MM.1S (cell line): ENCODE results near the gene NXPH1.

Experiments
- DNase-seq: peaks from one replicate; pipeline ENCODE4 v3.0.0-alpha.2; 2015
- H2AFZ ChIP-seq: fragments of 300-600 bp; sonication (generic); 2 replicates; pipeline ENCODE4 v1.6.0; 2016; ENCODE audit warnings: antibody characterized with exemption, low read length
- H3F3A ChIP-seq: fragments of 300-600 bp; sonication (generic); 2 replicates; pipeline ENCODE4 v1.6.1; 2016; ENCODE audit warnings: mild to moderate bottlenecking, antibody characterized with exemption, low read length, moderate library complexity, mixed read lengths; ENCODE audit not compliant: insufficient read depth
- H3K27ac ChIP-seq: fragments of 300-600 bp; sonication (generic); 2 replicates; pipeline ENCODE4 v1.5.1; 2016; ENCODE audit warnings: mild to moderate bottlenecking, low read length
- H3K27me3 ChIP-seq: fragments of 300-600 bp; sonication (generic); replicated peaks from 2 replicates; pipeline ENCODE4 v1.6.0; 2016; ENCODE audit warnings: low read length; ENCODE audit not compliant: insufficient read depth
- H3K36me3 ChIP-seq: fragments of 300-600 bp; sonication (generic); replicated peaks from 2 replicates; pipeline ENCODE4 v1.6.1; 2016; ENCODE audit warnings: mild to moderate bottlenecking, low read length, mixed read lengths; ENCODE audit not compliant: insufficient read depth
- H3K4me1 ChIP-seq: fragments of 300-600 bp; sonication (generic); 2 replicates; pipeline ENCODE4 v1.6.1; 2016; ENCODE audit warnings: low read length, mixed read lengths
- H3K4me2 ChIP-seq: fragments of 300-600 bp; sonication (generic); 2 replicates; pipeline ENCODE4 v1.6.0; 2016; ENCODE audit warnings: low read depth, low read length
- H3K4me3 ChIP-seq: fragments of 300-600 bp; sonication (generic); 2 replicates; pipeline ENCODE4 v1.5.1; 2016; ENCODE audit warnings: low read length, mixed read lengths
- H3K79me2 ChIP-seq: fragments of 300-600 bp; sonication (generic); 2 replicates; pipeline ENCODE4 v1.6.1; 2016; ENCODE audit warnings: mixed run types, low read length, mixed read lengths
- H3K9ac ChIP-seq: fragments of 300-600 bp; sonication (generic); 2 replicates; pipeline ENCODE4 v1.6.1; 2016; ENCODE audit warnings: low read length, mixed read lengths
- H3K9me2 ChIP-seq: fragments of 300-600 bp; sonication (generic); replicated peaks from 2 replicates; pipeline ENCODE4 v1.6.1; 2016; ENCODE audit warnings: mild to moderate bottlenecking, low read length, mixed read lengths; ENCODE audit not compliant: insufficient read depth
- H3K9me3 ChIP-seq: fragments of 300-600 bp; sonication (generic); replicated peaks from 2 replicates; pipeline ENCODE4 v1.6.1; 2016; ENCODE audit warnings: mild to moderate bottlenecking, low read length, mixed read lengths; ENCODE audit not compliant: insufficient read depth
- H4K20me1 ChIP-seq: fragments of 300-600 bp; sonication (generic); 2 replicates; pipeline ENCODE4 v1.6.1; 2016; ENCODE audit warnings: mild to moderate bottlenecking, low read length, moderate library complexity, mixed read lengths; ENCODE audit not compliant: insufficient read depth
- CTCF ChIP-seq: fragments of 300-600 bp; sonication (generic); IDR thresholded peaks from 2 replicates; pipeline ENCODE4 v1.5.1; 2016; ENCODE audit warnings: antibody characterized with exemption, low read length, mixed read lengths
- EZH2 ChIP-seq: fragments of 300-600 bp; sonication (generic); optimal IDR thresholded peaks from 2 replicates; pipeline ENCODE3; 2017; ENCODE audit warnings: low read depth, mild to moderate bottlenecking, antibody characterized with exemption, low read length, mixed read lengths
- EZH2phosphoT487 ChIP-seq: fragments of 300-600 bp; sonication (generic); IDR thresholded peaks from 2 replicates; pipeline ENCODE4 v1.6.1; 2018; ENCODE audit warnings: antibody characterized with exemption, low read length

Gene NXPH1

GRCh38 chr7:8773518-8773917, 340.1 kb downstream of the NXPH1 start:
- Histone ChIP-seq H3F3A (no peaks in the 10 kb centered on the region), H3K36me3 (no peaks in the 10 kb centered on the region), H3K9ac (no peak overlapping the region), H3K4me2 (no peak overlapping the region), H3K4me1 (no peaks in the 10 kb centered on the region), H3K27me3 (no peaks in the 10 kb centered on the region), H2AFZ (no peak overlapping the region), H3K79me2 (no peaks in the 10 kb centered on the region), H3K4me3 (no peak overlapping the region), H3K27ac (no peak overlapping the region), H3K9me3 (no peaks in the 10 kb centered on the region), H4K20me1 (no peaks in the 10 kb centered on the region), H3K9me2 (no peaks in the 10 kb centered on the region)
- DNase-seq, result no peak
- TF ChIP-seq EZH2 (no peak), EZH2phosphoT487 (no peak), CTCF (no peak)

- no peak overlapping the region for H3K27ac ChIP-seq
- no peaks in the 10 kb centered on the region for H3K4me1 ChIP-seq
- H3K79me2 ChIP-seq, result no peaks in the 10 kb centered on the region
- H4K20me1 ChIP-seq, result no peaks in the 10 kb centered on the region
- H3K9me2 ChIP-seq, result no peaks in the 10 kb centered on the region
- no peaks in the 10 kb centered on the region for H3K36me3 ChIP-seq
- H3K27me3 ChIP-seq, result no peaks in the 10 kb centered on the region
- H3K4me2 ChIP-seq, result no peak overlapping the region
- H3K9me3 ChIP-seq, result no peaks in the 10 kb centered on the region
- no peak overlapping the region for H3K4me3 ChIP-seq
- no peak overlapping the region for H3K9ac ChIP-seq
- no peak for TF ChIP-seq CTCF
- TF ChIP-seq EZH2, result no peak
- no peak for TF ChIP-seq EZH2phosphoT487
- H2AFZ ChIP-seq, result no peak overlapping the region
- no peak for DNase-seq
- no peaks in the 10 kb centered on the region for H3F3A ChIP-seq
Observed at GRCh38 chr7:8778459-8778858, 345.1 kb downstream of the NXPH1 start.

- Histone ChIP-seq H2AFZ (no peak overlapping the region), H3K4me3 (no peak overlapping the region), H3K27me3 (no peaks in the 10 kb centered on the region), H3K36me3 (no peaks in the 10 kb centered on the region), H3K9me3 (no peaks in the 10 kb centered on the region), H3K79me2 (no peaks in the 10 kb centered on the region), H3F3A (no peaks in the 10 kb centered on the region), H3K9me2 (no peaks in the 10 kb centered on the region), H3K27ac (no peak overlapping the region), H3K4me1 (no peaks in the 10 kb centered on the region), H3K9ac (no peak overlapping the region), H3K4me2 (no peak overlapping the region), H4K20me1 (no peaks in the 10 kb centered on the region)
- no peak for TF ChIP-seq EZH2phosphoT487
- no peak for TF ChIP-seq EZH2
- no peak for TF ChIP-seq CTCF
- DNase-seq, result no peak
Observed at GRCh38 chr7:8781166-8781565, 347.8 kb downstream of the NXPH1 start.
